Astrocyte (in vitro differentiated cells and primary cell): ENCODE data around the gene TMCC1.

Source experiments
- CTCF ChIP-seq: IDR thresholded peaks from 2 replicates; pipeline ENCODE4 v1.5.1; 2011; ENCODE audit warnings: low read depth, mild to moderate bottlenecking, inconsistent platforms, low read length, moderate library complexity; ENCODE audit not compliant: insufficient read depth
- EZH2 ChIP-seq: IDR thresholded peaks from 2 replicates; pipeline ENCODE4 v1.6.1; 2012; ENCODE audit warnings: mild to moderate bottlenecking, low read length, inconsistent platforms; ENCODE audit not compliant: insufficient read depth

- TF ChIP-seq CTCF, result no peak
- no peak for TF ChIP-seq EZH2
Measured at GRCh38 chr3:129621626-129622225, 271.8 kb downstream of the TMCC1 start.
